ENCODE measurements around the gene SARM1. TPM values are rescaled to one million over a fixed set of nuclear protein-coding genes. Genes with fewer than 3 reads are reported as not detected.
A peak's percentile ranks its signal among the peaks of the same experiment; 100 is the strongest.

Gene SARM1
- polyA plus RNA-seq (ENCODE audit: insufficient read depth in 1 of 5, insufficient read length in 5 of 5, low replicate concordance in 1 of 5) = 10 to 100 TPM in 4 of 5 donors, 1 to 10 TPM in 1; 8.5 to 13.4 (median 12.0) TPM
- long read RNA-seq, donor 1, full-length matches to known transcripts = 3 of 3 reads
- long read RNA-seq, donor 1, partial matches to known transcripts = 0 of 3 reads
- long read RNA-seq, donor 1, other reads (novel, unspliced or antisense) = 0 of 3 reads
- long read RNA-seq, donor 2, full-length matches to known transcripts = 3 of 3 reads
- long read RNA-seq, donor 2, partial matches to known transcripts = 0 of 3 reads
- long read RNA-seq, donor 2, other reads (novel, unspliced or antisense) = 0 of 3 reads
- long read RNA-seq, donor 3, full-length matches to known transcripts = 3 of 3 reads
- long read RNA-seq, donor 3, partial matches to known transcripts = 0 of 3 reads
- long read RNA-seq, donor 3, other reads (novel, unspliced or antisense) = 0 of 3 reads
- long read RNA-seq, donor 4, full-length matches to known transcripts = 1 of 9 reads
- long read RNA-seq, donor 4, partial matches to known transcripts = 8 of 9 reads
- long read RNA-seq, donor 4, other reads (novel, unspliced or antisense) = 0 of 9 reads
- long read RNA-seq, donor 5, full-length matches to known transcripts = 3 of 3 reads
- long read RNA-seq, donor 5, partial matches to known transcripts = 0 of 3 reads
- long read RNA-seq, donor 5, other reads (novel, unspliced or antisense) = 0 of 3 reads
- long read RNA-seq, donor 6, full-length matches to known transcripts = 2 of 2 reads
- long read RNA-seq, donor 6, partial matches to known transcripts = 0 of 2 reads
- long read RNA-seq, donor 6, other reads (novel, unspliced or antisense) = 0 of 2 reads
- long read RNA-seq, donor 7, full-length matches to known transcripts = 5 of 5 reads
- long read RNA-seq, donor 7, partial matches to known transcripts = 0 of 5 reads
- long read RNA-seq, donor 7, other reads (novel, unspliced or antisense) = 0 of 5 reads
- long read RNA-seq, donor 8, full-length matches to known transcripts = 1 of 1 reads
- long read RNA-seq, donor 8, partial matches to known transcripts = 0 of 1 reads
- long read RNA-seq, donor 8, other reads (novel, unspliced or antisense) = 0 of 1 reads

GRCh38 chr17:28371245-28372202 lies at the start of gene SARM1:
TSS of gene SARM1 (plus strand) at chr17:28371694. CDS start at chr17:28372033, 339 bp downstream.
- peak; percentile 90 to 91 for DNase-seq

GRCh38 chr17:28324267-28324745 lies 47.2 kb upstream of the SARM1 start:
- DNase-seq = no peak

- DNase-seq = no peak
These were observed 46.7 kb upstream of the SARM1 start for GRCh38 chr17:28324781-28325180.

DNA sequence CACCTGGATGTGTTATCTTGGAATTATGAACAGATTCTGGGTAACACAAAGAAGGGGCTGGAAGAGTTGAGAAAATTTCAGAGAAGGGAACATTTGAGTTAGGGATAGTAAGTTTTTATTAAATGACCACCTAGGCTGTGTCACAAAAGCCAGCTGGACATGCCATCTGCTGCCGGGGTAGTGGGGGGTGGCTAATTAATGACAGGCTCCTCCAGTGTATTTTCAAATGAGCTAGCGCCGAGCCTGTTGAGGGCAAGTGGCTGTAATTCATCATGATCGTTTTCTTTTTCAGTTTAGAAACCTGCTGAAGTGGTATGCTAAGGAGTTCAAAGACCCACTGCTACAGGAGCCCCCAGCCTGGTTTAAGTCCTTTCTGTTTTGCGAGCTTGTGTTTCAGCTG lies 46.3 kb upstream of the SARM1 start:
- no peak for DNase-seq

GRCh38 chr17:28326114-28326513 lies 45.4 kb upstream of the SARM1 start:
- no peak for DNase-seq

- DNase-seq = no peak
These were observed 44.4 kb upstream of the SARM1 start for GRCh38 chr17:28327031-28327607.

- DNase-seq = no peak
These were observed 43.8 kb upstream of the SARM1 start for GRCh38 chr17:28327709-28328108.

DNA sequence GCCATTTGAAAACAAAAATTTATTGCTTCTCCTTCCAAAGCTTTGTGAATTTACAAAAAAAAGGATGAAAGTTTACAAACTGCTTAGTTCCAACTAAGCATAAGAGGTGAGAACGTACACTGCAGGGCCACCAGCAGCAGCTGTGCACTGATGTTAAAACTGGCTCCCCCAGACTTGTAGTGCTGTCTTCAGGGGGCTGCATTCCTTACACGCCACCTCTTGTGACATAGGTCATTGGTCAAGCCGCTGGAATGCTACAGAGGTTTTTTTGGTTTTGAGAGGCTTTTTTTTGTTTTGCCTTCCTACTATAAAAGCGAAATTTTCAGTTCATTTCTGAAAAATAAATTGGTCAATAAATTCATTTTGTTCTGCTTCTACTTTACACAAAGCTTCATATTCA lies 43.2 kb upstream of the SARM1 start:
- no peak for DNase-seq

DNA sequence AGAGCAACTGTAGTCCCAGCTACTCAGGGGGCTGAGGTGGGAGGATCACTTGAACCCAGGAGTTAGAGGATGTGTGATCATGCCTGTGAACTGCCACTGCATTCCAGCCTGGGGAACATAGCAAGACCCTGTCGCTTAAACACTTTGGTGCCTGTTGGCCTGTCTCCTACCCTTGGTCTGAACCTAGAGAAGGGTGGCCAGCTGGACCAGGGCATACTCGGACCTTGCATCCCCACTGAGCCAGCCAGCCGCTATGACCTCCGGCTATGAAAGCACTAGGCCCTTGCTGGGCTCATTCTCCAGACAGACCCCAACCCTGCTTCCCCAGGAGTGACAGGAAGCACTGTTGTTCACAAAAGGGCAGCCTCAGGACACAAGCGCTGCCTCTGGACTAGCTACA lies 40.8 kb upstream of the SARM1 start:
- no peak for DNase-seq

GRCh38 chr17:28331891-28332420 lies 39.5 kb upstream of the SARM1 start:
- DNase-seq = no peak

DNA sequence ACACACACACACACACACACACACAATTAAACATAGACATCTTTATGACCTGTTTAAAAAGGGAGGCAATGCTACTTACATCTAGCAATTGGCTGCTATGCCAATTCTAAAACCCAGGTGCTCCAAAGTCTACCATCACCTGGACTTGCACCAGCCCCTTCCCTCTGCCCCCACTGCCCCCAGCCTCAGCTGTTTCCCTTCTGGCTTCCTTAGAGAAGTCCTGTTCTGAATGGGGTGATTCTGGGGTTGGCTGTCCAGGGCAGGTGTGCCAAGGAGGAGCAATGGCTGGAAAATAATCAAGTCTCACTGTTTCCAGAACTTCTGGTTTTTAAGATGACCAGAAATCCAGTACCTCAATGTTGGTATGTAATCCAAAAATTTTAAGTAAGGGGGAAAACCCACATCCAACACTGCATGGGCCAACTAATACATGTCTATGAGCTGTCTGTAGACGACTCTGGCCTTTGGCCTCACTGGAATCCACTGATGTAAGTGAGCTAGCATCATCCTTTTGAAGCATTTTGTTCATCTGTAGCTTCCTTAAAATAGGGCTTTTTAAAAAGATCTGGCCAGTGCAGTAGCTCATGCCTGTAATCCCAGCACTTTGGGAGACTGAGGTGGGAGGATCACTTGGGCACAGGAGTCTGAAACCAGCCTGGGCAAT lies 38.3 kb upstream of the SARM1 start:
- no peak for DNase-seq

GRCh38 chr17:28334171-28334570 lies 37.3 kb upstream of the SARM1 start:
- DNase-seq = no peak

DNA sequence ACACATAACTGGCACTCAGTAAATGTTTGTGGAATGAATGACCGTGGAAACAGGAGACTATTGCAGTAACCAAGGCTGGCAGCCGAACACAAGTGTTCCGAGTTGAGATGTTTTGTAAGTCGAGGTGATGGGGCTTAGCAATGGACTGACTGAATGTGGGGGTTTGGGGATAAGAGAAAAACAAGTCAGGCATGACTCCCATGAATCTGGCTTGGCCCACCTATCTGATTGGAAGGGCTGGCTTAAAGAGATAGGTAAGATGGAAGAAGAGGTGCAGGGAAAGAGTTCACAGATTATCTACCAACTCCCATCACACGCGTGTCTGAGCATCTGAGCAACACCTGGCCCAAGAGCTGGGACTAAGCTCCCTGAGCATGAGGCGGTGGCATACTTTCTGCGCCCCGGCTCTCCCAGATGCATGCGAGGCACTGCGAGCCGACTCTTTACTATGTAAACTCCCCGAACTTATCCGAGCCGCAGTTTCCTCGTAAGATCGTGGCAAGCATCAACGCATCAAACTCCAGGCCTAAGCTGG lies 36.8 kb upstream of the SARM1 start:
- no peak for DNase-seq

GRCh38 chr17:28335201-28335958 lies 36.1 kb upstream of the SARM1 start, which contains the start of the genes IFT20 and TNFAIP1:
TSS of gene IFT20 (minus strand) at chr17:28335472. CDS start at chr17:28331985, 3,487 bp downstream.
TSS of gene TNFAIP1 (plus strand) at chr17:28335761. CDS start at chr17:28339522, 3,761 bp downstream.
- peak; percentile 99 for DNase-seq

GRCh38 chr17:28335959-28336871 lies 35.3 kb upstream of the SARM1 start:
- peak; percentile 49 to 56 for DNase-seq

- DNase-seq = no peak
These were observed 33.3 kb upstream of the SARM1 start for GRCh38 chr17:28338056-28338768.

All from right lung (tissue), 10 donors.